Stimulated activated CD4-positive, alpha-beta T cell treated with anti-CD3 and anti-CD28 coated beads, Interleukin-4, amount 100 ng/mL, for 24 hours (primary cell): ENCODE measurements around the gene PFAS.

Source experiments
- DNase-seq: peaks from one replicate; pipeline ENCODE4 v3.0.0-alpha.2; 2020

PFAS gene

GRCh38 chr17:8300627-8301242 lies 51.6 kb downstream of the PFAS start:
- DNase-seq: peak; percentile 62

GRCh38 chr17:8310601-8311123 lies 61.6 kb downstream of the PFAS start:
- DNase-seq: no peak

- DNase-seq: no peak
Observed at GRCh38 chr17:8311131-8311790, 62.2 kb downstream of the PFAS start.

GRCh38 chr17:8312251-8312650 lies 63.2 kb downstream of the PFAS start:
- no peak for DNase-seq

- DNase-seq: no peak
Observed at GRCh38 chr17:8312726-8313600, 63.9 kb downstream of the PFAS start.

- DNase-seq: no peak
Observed at GRCh38 chr17:8314797-8315763, 66.0 kb downstream of the PFAS start.

- DNase-seq: no peak
Observed at GRCh38 chr17:8315764-8316217, 66.7 kb downstream of the PFAS start.

- DNase-seq: no peak
Observed at GRCh38 chr17:8318010-8318935, 69.2 kb downstream of the PFAS start.
